GM18511 (cell line): Measurements from ENCODE around the gene HECTD4.
"Not testable (repeated sequence)": the region's sequence is repeated elsewhere in the genome, so short reads cannot be mapped to it uniquely, and the experiment has no call there.

Experiments used
- ATAC-seq: cut with Tn5 transposase; IDR thresholded peaks from one replicate; pipeline ENCODE4 v1.9.1; 2021; ENCODE audit warnings: mild to moderate bottlenecking, moderate library complexity; ENCODE audit not compliant: unreplicated experiment

HECTD4 gene

DNA sequence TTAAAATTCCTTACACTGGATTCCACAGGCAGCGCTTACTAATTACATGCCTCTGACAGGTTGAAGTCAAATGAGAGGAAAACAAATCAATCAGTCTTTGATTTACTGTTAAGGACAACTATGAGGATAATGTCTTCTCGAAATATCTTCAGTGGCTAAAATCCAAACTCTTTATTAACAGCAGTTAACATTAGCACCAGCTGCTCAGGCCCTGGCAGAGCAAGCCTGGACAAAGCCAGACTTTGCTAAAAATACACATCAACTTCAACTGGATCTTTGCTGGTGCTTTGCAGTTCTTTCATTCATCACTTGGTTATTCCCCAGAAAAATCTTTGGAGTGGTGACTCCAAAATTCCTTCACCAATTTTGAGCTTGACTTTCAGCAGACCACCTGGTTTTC lies 98.7 kb downstream of the HECTD4 start:
- ATAC-seq: no peak

DNA sequence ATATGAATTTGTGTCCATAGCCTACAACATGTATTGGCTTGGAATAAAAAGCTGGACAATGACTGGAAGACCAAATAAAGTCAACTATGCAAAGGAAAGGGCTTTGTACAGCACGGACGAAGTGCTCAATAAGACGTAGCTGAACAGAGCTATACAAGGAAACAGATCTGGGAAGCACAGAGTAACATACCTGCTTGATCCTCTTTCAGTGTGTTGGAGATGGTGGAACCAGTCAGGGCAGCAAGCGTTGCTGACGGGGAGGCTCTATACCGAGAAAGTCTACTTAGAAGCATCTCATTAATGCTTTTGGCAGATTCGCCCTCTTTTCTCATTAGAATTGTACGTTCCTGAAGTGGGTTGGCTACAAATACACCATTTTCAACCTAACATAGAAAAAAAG lies 99.3 kb downstream of the HECTD4 start:
- ATAC-seq: no peak

- no peak for ATAC-seq
These were observed 106.4 kb downstream of the HECTD4 start for GRCh38 chr12:112275836-112276235.

DNA sequence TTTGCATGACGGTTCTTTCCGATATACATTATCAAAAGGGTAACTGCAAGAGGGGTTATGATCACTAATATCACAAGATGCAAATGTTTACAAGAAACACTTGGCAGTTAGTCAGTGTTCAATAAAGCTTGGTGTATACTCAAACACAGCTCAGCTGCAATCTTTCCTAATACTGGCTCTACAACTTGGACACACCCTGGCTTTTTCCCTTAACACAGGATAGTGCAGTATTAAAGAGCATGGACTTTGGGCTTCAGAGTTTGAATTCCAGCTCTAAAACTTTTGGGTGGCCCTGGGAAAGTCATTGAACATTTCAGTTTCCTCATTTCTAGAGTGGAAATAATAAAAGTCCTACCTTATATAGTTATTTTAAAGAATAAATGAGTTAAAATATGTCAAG lies 107.0 kb downstream of the HECTD4 start:
- no peak for ATAC-seq

GRCh38 chr12:112270673-112271072 lies 111.6 kb downstream of the HECTD4 start:
- ATAC-seq: no peak

GRCh38 chr12:112266473-112266872 lies 115.8 kb downstream of the HECTD4 start:
- no peak for ATAC-seq

DNA sequence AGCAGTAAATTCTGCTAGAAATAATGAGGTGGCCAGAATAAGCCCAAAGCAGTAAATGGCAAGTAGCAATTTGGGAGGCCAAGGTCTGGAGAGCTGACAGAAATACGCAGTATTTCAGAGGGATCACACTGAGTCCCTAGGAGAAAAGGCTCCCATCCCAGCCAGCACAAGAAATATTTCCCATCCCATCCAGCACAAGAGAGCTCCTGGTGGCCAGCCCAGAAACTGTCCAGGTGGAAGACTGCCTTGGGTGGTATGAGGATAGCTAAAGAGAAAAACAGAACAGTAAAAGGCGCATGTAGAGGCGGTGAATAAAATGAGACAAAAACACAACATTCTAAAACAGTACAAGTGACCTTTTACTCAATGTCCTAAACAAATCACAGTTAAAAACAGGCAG lies 120.7 kb downstream of the HECTD4 start:
- ATAC-seq: no peak

DNA sequence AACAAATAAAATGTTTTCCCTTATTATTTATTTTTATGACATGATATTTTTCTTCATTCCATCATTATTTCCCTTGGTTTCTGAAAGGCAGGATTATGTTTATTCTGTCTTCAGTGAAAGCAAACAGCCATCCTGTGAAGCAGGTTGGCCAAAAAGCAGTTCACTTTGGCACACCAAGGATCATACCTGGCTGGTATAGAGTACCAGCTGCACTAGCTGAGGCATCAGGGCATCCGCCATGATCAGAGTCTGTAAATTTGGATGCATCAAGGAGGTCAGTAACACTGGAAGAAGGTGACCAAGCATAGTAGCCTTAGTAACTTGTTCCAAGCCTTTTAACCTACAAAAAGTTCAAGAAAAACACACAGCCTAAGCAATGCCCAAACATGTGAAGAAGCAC lies 123.3 kb downstream of the HECTD4 start:
- no peak for ATAC-seq

DNA sequence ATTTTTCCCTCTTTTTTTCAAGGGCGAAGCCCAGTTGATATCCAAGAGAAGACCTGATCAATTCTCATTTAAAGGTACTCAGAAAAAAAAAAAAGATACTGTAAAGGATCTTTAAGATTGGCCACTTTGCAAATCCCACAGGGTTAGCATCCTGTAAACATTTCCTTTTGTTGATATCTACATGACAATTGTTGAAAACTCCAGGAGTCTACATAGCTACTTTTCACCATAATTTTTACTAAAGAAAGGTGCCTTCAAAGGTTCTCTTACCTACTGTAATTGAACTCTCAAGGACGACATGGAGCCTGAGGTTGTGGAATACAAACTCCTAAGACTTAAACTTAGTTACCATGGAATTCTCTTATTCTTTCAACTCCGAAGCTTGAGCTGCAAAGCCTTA lies 125.5 kb downstream of the HECTD4 start:
- no peak for ATAC-seq

DNA sequence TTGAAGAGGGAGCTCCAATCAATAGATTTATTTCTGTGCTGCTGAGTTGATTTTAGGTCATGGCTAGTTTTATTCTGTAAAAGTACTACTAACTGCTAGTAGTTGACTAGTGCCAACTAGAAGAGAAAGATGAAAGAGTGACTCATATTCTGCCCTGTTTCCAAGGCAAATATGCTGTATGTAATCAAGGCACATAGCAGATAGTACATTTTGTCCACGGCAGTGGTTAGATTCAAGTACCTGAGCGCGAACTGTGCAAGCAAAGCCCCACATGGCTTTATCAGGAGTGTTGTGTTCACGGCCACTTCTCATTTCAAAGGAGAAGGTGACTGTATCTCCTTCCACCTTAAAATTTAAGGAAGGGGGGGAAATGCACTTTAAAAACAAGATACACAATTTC lies 130.0 kb downstream of the HECTD4 start:
- ATAC-seq: no peak

- ATAC-seq: not testable (repeated sequence)
These were observed 137.3 kb downstream of the HECTD4 start for GRCh38 chr12:112244902-112245301.

GRCh38 chr12:112243255-112244110 lies 138.7 kb downstream of the HECTD4 start:
- ATAC-seq: no peak

DNA sequence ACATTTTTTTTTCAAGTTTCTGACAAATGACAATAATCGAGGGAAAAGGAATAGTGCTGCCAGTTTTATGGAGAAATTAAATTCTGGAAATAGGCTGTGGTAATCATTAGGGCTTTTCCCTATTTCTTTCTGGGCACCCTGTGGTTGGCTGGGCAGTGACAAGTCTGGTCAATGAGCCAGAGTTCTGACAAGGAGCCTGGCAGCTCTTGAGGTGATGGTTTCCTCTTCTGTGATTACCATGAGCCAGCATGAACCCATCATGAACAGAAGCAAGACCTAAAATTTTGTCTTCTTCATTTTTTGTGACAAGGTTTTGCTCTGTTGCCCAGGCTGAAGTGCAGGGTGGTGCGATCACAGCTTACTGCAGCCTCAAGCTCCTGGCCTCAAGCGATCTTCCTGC lies 141.1 kb downstream of the HECTD4 start:
- ATAC-seq: no peak

DNA sequence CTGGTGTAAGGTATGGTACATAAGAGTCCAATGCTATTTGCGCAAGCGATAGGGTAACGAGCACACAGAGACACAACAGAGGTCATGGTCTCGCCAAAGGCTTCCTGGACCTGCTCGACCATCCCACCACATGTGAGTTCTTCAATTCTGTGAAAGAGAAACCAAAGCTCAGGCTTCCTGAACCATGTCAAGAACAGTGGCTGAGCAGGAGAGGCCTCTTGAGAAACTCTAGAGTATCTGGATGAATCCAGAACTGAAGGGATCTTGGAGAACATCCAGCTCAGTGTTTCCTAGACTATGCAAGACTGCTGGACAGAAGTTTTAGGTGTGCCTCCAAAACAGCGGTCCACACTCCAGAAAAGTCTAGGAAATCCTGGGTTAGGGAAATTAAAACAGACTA lies 142.3 kb downstream of the HECTD4 start:
- no peak for ATAC-seq

GRCh38 chr12:112239020-112239419 lies 143.2 kb downstream of the HECTD4 start:
- no peak for ATAC-seq

DNA sequence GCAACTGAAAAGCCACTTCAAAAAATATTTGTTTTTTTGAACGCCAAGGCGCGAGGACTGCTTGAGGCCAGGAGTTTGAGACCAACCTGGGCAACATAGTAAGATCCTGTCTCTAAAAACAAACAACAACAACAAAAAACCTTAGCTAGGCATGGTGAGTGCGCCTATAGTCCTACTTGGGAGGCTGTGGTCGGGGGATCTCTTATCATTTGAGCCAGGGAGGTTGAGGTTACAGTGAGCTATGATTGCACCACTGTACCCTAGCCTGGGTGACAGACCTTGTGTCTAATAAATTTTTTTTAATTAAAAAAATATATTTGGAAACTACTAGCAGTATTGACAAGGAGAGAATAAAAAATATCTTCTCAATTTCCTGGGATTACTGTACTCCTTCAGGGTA lies 143.8 kb downstream of the HECTD4 start:
- no peak for ATAC-seq

DNA sequence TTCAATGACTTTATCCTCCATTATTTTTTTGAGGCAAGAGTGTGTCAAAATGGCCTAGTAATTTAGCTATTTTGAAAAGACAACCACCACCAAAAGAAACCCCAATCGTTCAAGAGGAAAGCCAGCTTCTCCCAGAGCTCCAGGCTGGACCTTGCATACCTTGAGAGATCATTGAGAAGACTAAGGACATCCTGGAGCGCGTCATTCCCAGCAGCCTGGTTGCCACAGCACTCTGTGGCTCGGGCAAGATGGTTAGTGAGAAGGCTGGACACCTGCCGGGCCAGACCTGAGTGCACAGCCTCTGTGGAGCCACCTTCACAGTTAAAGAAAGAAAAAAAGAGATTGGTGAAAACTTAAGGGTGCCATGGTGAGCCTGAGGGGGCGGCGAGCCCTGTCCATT lies 145.4 kb downstream of the HECTD4 start:
- ATAC-seq: no peak

GRCh38 chr12:112236386-112236785 lies 145.8 kb downstream of the HECTD4 start:
- no peak for ATAC-seq

GRCh38 chr12:112234303-112234702 lies 147.9 kb downstream of the HECTD4 start:
- ATAC-seq: no peak

DNA sequence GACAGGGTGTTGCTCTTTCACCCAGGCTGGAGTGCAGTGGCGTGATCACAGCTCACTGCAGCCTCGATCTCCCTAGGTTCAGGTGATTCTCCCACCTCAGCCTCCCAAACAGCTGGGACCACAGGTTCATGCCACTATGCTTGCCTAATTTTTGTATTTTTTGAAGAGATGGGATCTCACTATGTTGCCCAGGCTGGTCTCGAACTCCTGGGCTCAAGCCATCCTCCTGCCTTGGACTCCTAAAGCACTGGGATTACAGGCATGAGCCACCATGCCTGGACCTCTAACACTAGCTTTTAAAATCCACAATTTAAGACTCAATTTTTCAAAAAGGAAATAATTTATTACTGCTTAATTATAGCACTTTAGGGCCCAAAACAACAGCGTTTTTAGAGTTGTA lies 149.0 kb downstream of the HECTD4 start:
- no peak for ATAC-seq

DNA sequence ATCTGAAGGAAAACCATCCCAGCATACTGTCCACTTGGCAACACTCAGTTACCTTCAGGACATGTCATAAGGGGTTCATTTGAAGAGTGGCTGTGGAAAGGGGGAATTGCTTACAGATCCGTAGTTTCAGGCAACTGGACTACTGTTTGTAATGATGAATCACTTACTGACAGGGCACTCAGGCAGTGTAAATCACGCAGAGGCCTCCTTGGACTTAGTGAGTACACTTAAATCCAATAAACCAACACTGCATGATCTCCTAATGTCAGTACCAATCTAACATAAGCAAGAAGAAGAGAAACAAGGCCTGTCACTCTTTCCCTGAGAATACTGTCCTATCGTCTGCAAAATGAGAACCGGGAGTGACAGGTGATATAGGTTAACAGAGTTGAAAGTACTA lies 152.1 kb downstream of the HECTD4 start:
- ATAC-seq: no peak

GRCh38 chr12:112226768-112227167 lies 155.5 kb downstream of the HECTD4 start:
- ATAC-seq: no peak

DNA sequence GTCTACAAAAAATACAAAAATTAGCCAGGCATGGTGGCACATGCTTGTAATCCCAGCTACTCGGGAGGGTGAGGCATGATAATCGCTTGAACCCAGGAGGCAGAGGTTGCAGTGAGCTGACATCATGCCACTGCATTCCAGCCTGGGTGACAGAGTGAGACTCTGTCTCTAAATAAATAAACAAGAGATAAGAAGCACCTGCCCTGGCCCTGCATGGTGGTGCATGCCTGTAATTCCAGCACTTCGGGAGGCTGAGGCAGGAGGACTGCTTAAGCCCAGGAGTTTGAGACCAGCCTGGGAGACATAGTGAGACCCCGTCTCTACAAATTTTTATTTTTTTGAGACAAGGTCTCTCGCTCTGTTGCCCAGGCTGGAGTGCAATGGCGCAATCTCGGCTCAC lies 161.6 kb downstream of the HECTD4 start:
- not testable (repeated sequence) for ATAC-seq
